ENCODE results near the gene BMP3.

GRCh38 chr4:81085979-81086378 lies 55.5 kb downstream of the BMP3 start:
- TF ChIP-seq EZH2 (IDR thresholded peaks at IDR 0.05) (no peak), POLR2AphosphoS5 (IDR thresholded peaks at IDR 0.05; ENCODE audit: borderline replicate concordance, low read depth, low read length) (no peak), FOXP2 (optimal IDR thresholded peaks at IDR 0.05; ENCODE audit: control extremely low read depth, extremely low read length, insufficient read depth) (no peak)
